ENCODE results near the gene ANTXR1.
A peak's percentile ranks its signal among the peaks of the same experiment; 100 is the strongest.

Gene ANTXR1

GRCh38 chr2:69298862-69299261 lies 285.9 kb downstream of the ANTXR1 start:
- TF ChIP-seq CTCF (IDR thresholded peaks at IDR 0.05; ENCODE audit: unreplicated experiment in 3 of 3): no peak
- peak overlapping the region; percentile 16 to 59 (median 18) for H3K27ac Mint-ChIP-seq
- peaks cover 29% of the 10 kb centered on the region for H3K27me3 Mint-ChIP-seq (ENCODE audit: low read depth)
- peaks cover 7% of the 10 kb centered on the region for H3K9me3 Mint-ChIP-seq
- no peaks in the 10 kb centered on the region for H3K36me3 Mint-ChIP-seq (ENCODE audit: low read depth)
- H3K4me3 Mint-ChIP-seq: no peak overlapping the region
- peaks cover 19% of the 10 kb centered on the region for H3K4me1 Mint-ChIP-seq
